Stimulated activated CD4-positive, alpha-beta T cell treated with anti-CD3 and anti-CD28 coated beads, Interleukin-15, amount 100 ng/mL, for 48 hours (primary cell): Measurements from ENCODE around the gene FRA10AC1.

Source experiments
- DNase-seq, 2 donors: peaks; one replicate each; pipeline ENCODE4 v3.0.0-alpha.2; 2020; ENCODE audit warnings: low read depth in 2 of 2

Gene FRA10AC1

GRCh38 chr10:93629647-93630305, 72.6 kb downstream of the FRA10AC1 start:
- no peak for DNase-seq

GRCh38 chr10:93628858-93629257, 73.5 kb downstream of the FRA10AC1 start:
- no peak for DNase-seq

GRCh38 chr10:93622942-93623341, 79.5 kb downstream of the FRA10AC1 start:
- DNase-seq, result no peak

GRCh38 chr10:93620925-93621324, 81.5 kb downstream of the FRA10AC1 start:
- no peak for DNase-seq
